ENCODE data around the gene XPO5. TPM values are rescaled to one million over a fixed set of nuclear protein-coding genes. Genes with fewer than 3 reads are reported as not detected.

Gene XPO5
- polyA plus RNA-seq, 1 donor (not counting 4 experiments of a cell fraction or from before 2014, with no cell fraction given): 49.9 TPM

DNA sequence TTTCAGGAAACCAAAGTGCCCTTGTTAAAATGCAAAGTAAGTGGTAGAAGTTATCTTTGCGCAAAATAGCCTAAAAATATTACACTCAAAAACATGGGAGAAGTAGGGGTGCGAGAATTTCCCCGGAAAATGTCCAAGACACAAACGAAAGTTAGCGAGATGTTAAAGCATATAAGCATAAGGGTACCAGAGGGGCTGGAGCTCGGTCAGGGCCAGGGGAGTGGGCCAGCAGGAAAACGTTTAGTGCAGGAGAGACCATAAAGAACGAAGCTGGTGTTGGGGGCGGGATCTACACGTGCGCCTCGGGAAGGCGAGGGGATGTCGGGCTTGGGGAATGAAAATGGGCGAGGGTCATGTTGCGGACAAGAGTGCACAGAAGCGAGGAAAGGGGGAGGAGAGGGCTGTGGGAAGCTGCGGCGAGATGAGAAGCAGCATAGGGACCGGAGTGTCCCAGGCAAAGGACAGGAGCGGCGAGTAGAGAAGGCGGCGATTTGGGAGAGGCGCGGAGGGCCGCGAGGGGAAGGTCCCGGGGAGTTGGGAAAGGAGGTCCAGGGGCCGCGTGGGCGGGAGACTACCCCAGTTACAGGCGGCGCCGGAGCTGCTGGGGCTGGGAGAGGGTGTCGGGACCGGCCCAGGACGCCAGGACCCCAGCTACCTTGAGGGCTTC is 600 bp downstream of the XPO5 start:
- TF ChIP-seq, protein P1, sequence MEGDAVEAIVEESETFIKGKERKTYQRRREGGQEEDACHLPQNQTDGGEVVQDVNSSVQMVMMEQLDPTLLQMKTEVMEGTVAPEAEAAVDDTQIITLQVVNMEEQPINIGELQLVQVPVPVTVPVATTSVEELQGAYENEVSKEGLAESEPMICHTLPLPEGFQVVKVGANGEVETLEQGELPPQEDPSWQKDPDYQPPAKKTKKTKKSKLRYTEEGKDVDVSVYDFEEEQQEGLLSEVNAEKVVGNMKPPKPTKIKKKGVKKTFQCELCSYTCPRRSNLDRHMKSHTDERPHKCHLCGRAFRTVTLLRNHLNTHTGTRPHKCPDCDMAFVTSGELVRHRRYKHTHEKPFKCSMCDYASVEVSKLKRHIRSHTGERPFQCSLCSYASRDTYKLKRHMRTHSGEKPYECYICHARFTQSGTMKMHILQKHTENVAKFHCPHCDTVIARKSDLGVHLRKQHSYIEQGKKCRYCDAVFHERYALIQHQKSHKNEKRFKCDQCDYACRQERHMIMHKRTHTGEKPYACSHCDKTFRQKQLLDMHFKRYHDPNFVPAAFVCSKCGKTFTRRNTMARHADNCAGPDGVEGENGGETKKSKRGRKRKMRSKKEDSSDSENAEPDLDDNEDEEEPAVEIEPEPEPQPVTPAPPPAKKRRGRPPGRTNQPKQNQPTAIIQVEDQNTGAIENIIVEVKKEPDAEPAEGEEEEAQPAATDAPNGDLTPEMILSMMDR (optimal IDR thresholded peaks at IDR 0.05 in 1 of 3, IDR thresholded peaks at IDR 0.05 in 1 of 3, conservative IDR thresholded peaks at IDR 0.05 in 1 of 3; ENCODE audit: extremely low read depth in 1 of 3, insufficient read depth in 2 of 3, low read length in 3 of 3): no peak
- no peak for TF ChIP-seq EZH2 (IDR thresholded peaks at IDR 0.05; ENCODE audit: low read length)
- dilution Hi-C loops (cut with MboI; ENCODE audit: extremely low pct_ligation_motif_present, low sequenced_read_pairs): no loop called here
- H2AFZ ChIP-seq (ENCODE audit: control insufficient read depth, low read length): peak overlapping the region; percentile 99
- no peaks in the 10 kb centered on the region for H4K20me1 ChIP-seq (ENCODE audit: control insufficient read depth, extremely low read depth, insufficient read depth, low read length)
- no peak for DNase-seq (ENCODE audit: low read depth, low spot score)
- peaks cover 69% of the 10 kb centered on the region for H3K79me2 ChIP-seq (ENCODE audit: control insufficient read depth, insufficient read depth, low read length)
- peak overlapping the region; percentile 99 for H3K4me2 ChIP-seq (ENCODE audit: control insufficient read depth, extremely low read depth, insufficient read depth, low read depth, low read length)
- FAIRE-seq: no peak
- H3K9ac ChIP-seq (ENCODE audit: control insufficient read depth, extremely low read depth, insufficient read depth, low read length): peak overlapping the region; percentile 87
- no peaks in the 10 kb centered on the region for H3K9me3 ChIP-seq (ENCODE audit: control insufficient read depth, low read depth, low read length)
- H3K9me1 ChIP-seq (ENCODE audit: control insufficient read depth, extremely low read depth, insufficient read depth, low read length): no peaks in the 10 kb centered on the region
- peaks cover 15% of the 10 kb centered on the region for H3K4me1 ChIP-seq (ENCODE audit: control insufficient read depth, extremely low read depth, insufficient read depth, low read length)
- peak overlapping the region; percentile 91 to 100 (median 99) for H3K4me3 ChIP-seq (ENCODE audit: control insufficient read depth in 2 of 3, extremely low read depth in 1 of 3, insufficient read depth in 2 of 3, low read depth in 1 of 3, low read length in 3 of 3)
- H3K27me3 ChIP-seq (ENCODE audit: control insufficient read depth, extremely low read depth, insufficient read depth, low read length): no peaks in the 10 kb centered on the region
- H3K27ac ChIP-seq (ENCODE audit: control insufficient read depth, insufficient read depth, low read length): peak overlapping the region; percentile 81
- H3K36me3 ChIP-seq (ENCODE audit: control insufficient read depth in 2 of 2, extremely low read depth in 1 of 2, insufficient read depth in 2 of 2, low read length in 2 of 2): peaks cover 16 to 27% of the 10 kb centered on the region in 2 experiments

DNA sequence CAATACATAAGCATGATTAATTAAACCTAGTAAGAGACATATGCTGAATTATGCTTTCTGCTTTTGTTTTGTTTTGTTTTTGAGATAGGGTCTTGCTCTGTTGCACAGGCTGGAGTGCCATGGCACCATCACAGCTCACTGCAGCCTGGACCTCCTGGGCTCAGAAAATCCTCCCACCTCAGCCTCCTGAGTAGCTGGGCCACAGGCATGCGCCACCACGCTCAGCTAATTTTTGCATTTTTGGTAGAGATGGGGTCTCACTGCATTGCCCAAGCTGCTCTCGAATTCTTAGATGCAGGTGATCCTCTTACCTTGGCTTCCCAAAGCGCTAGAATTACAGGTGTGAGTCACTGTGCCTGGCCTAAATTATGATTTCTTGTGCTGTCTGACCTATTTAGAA is 3.8 kb downstream of the XPO5 start:
- H3K4me2 ChIP-seq (ENCODE audit: control insufficient read depth, extremely low read depth, insufficient read depth, low read depth, low read length): no peak overlapping the region
- TF ChIP-seq, protein P1 (optimal IDR thresholded peaks at IDR 0.05 in 1 of 3, IDR thresholded peaks at IDR 0.05 in 1 of 3, conservative IDR thresholded peaks at IDR 0.05 in 1 of 3; ENCODE audit: extremely low read depth in 1 of 3, insufficient read depth in 2 of 3, low read length in 3 of 3): no peak
- TF ChIP-seq EZH2 (IDR thresholded peaks at IDR 0.05; ENCODE audit: low read length): no peak
- H4K20me1 ChIP-seq (ENCODE audit: control insufficient read depth, extremely low read depth, insufficient read depth, low read length): no peaks in the 10 kb centered on the region
- no peaks in the 10 kb centered on the region for H3K9me1 ChIP-seq (ENCODE audit: control insufficient read depth, extremely low read depth, insufficient read depth, low read length)
- H3K79me2 ChIP-seq (ENCODE audit: control insufficient read depth, insufficient read depth, low read length): peaks cover 42% of the 10 kb centered on the region
- H3K36me3 ChIP-seq (ENCODE audit: control insufficient read depth in 2 of 2, extremely low read depth in 1 of 2, insufficient read depth in 2 of 2, low read length in 2 of 2): peaks cover 25 to 32% of the 10 kb centered on the region in 2 experiments
- no peak for FAIRE-seq
- peaks cover 6% of the 10 kb centered on the region for H3K4me1 ChIP-seq (ENCODE audit: control insufficient read depth, extremely low read depth, insufficient read depth, low read length)
- no peak overlapping the region for H3K27ac ChIP-seq (ENCODE audit: control insufficient read depth, insufficient read depth, low read length)
- H3K9ac ChIP-seq (ENCODE audit: control insufficient read depth, extremely low read depth, insufficient read depth, low read length): no peak overlapping the region
- DNase-seq (ENCODE audit: low read depth, low spot score): no peak
- no peak overlapping the region for H3K4me3 ChIP-seq (ENCODE audit: control insufficient read depth in 2 of 3, extremely low read depth in 1 of 3, insufficient read depth in 2 of 3, low read depth in 1 of 3, low read length in 3 of 3)
- H2AFZ ChIP-seq (ENCODE audit: control insufficient read depth, low read length): no peak overlapping the region
- dilution Hi-C loops (cut with MboI; ENCODE audit: extremely low pct_ligation_motif_present, low sequenced_read_pairs): no loop called here
- no peaks in the 10 kb centered on the region for H3K27me3 ChIP-seq (ENCODE audit: control insufficient read depth, extremely low read depth, insufficient read depth, low read length)
- no peaks in the 10 kb centered on the region for H3K9me3 ChIP-seq (ENCODE audit: control insufficient read depth, low read depth, low read length)
